Gastrocnemius medialis (tissue), 4 donors: ENCODE data around the gene CARMIL3. TPM values are rescaled to one million over a fixed set of nuclear protein-coding genes. Genes with fewer than 3 reads are reported as not detected.

Source experiments
- ATAC-seq, 2 donors: fragments of 150-250 bp; one replicate each; pipeline ENCODE4 v1.9.1; 2016
- DNase-seq, 2 donors: peaks; one replicate each; pipeline ENCODE4 v3.0.0-alpha.2; 2019
- H3K27ac ChIP-seq, 4 donors: fragments of 200-600 bp; sonication (generic); 1 replicate in 1 of 4; 2 replicates in 3 of 4; pipeline ENCODE4 v1.5.1; 2016 to 2018; ENCODE audit warnings: mild to moderate bottlenecking in 2 of 4, moderate library complexity in 1 of 4
- H3K27me3 ChIP-seq, 3 donors: fragments of 200-600 bp; sonication (generic) in 2 of 3; 1 replicate in 1 of 3; 2 replicates in 2 of 3; pipeline versions ENCODE4 v1.5.1 to v1.6.0; 2016 to 2019; ENCODE audit warnings: mild to moderate bottlenecking in 1 of 3, moderate library complexity in 1 of 3
- H3K36me3 ChIP-seq, 2 donors: fragments of 200-600 bp; sonication (generic) in 1 of 2; one replicate each; pipeline ENCODE4 v1.5.1; 2017 to 2018
- H3K4me1 ChIP-seq, 2 donors: fragments of 200-600 bp; sonication (generic) in 1 of 2; one replicate each; pipeline ENCODE4 v1.5.1; 2016 to 2017; ENCODE audit warnings: mild to moderate bottlenecking in 2 of 2
- H3K4me3 ChIP-seq, 4 donors: fragments of 200-600 bp; sonication (generic) in 3 of 4; 1 replicate in 1 of 4; 2 replicates in 3 of 4; pipeline ENCODE4 v1.5.1; 2016 to 2019; ENCODE audit warnings: mild to moderate bottlenecking in 2 of 4
- H3K9me3 ChIP-seq, 3 donors: fragments of 200-600 bp; sonication (generic) in 2 of 3; 1 replicate in 1 of 3; 2 replicates in 2 of 3; pipeline ENCODE4 v1.5.1; 2016 to 2019
- CTCF ChIP-seq, 5 experiments: fragments of 450-650 bp in 3 of 5; fragments of 200-600 bp in 2 of 5; sonication (generic) in 2 of 5; IDR thresholded peaks in 4 of 5; conservative IDR thresholded peaks in 1 of 5; 1 replicate in 4 of 5; 2 replicates in 1 of 5; pipeline ENCODE4 v1.5.1; 2016 to 2019; ENCODE audit warnings: antibody characterized with exemption in 5 of 5, mild to moderate bottlenecking in 3 of 5, moderate library complexity in 3 of 5
- POLR2A ChIP-seq, 2 donors: fragments of 450-650 bp; IDR thresholded peaks; one replicate each; pipeline ENCODE4 v1.6.1; 2017; ENCODE audit warnings: antibody characterized with exemption in 2 of 2, mild to moderate bottlenecking in 2 of 2, moderate library complexity in 2 of 2
- in situ Hi-C, 4 donors: fragments of 200-750 bp; cut with MboI; loops; one replicate each; pipeline versions ENCODE4 v1.15.0 to v1.8.0; 2017; ENCODE audit warnings: low sequenced_read_pairs in 4 of 4
- intact Hi-C: fragments of 100-400 bp; cut with DNase I; formaldehyde crosslinking; loops from one replicate; pipeline ENCODE4 v1.15.1; 2023; ENCODE audit warnings: low total_unique reads
- total RNA-seq, 4 donors: library from RNA; depleted of rRNA; stranded (reverse); fragments of >200 nt; gene quantifications; one replicate each; pipeline versions ENCODE4 v1.1.0 to v1.2.3, GENCODE V29; 2016

The CARMIL3 gene
- total RNA-seq, 4 donors from 2014 or later = 0.04 to 0.31 TPM; not detected in 2

DNA sequence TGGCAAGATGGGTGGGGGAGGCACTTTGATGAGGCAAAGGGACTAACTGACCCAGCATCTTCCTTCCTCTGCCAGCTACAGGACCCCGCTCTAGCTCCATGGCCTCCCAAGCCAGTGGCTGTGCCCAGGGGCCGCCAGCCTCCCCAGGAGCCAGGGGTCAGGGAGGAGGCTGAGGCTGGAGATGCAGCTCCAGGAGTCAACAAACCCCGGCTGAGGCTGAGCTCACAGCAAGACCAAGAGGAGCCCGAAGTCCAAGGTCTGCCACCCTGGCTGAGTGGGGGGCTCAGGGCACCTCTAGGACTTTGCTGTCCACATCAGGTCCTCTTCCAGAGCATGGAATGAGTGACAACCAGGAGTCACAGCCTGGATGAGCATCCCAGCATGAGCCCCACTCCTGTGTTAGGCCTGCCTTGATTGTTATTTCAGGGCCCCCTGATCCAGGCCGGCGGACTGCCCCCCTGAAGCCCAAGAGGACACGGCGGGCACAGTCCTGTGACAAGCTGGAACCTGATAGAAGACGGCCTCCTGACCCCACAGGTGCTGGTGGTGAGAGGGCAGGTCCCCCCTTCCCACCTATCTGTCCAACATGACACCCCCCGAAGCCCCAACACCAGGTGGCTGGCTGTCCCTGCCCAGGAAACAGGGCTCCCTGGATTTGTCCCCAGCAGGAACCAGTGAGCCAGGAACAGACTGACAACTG lies 17.1 kb downstream of the CARMIL3 start:
- ATAC-seq (no peak), DNase-seq (no peak)
- in situ Hi-C loops = no loop called here
- peaks cover 17 to 18% (median 17%) of the 10 kb centered on the region in 3 donors for H3K27me3 ChIP-seq
- no peak for TF ChIP-seq POLR2A (IDR thresholded peaks at IDR 0.05)
- no peak for TF ChIP-seq CTCF (IDR thresholded peaks at IDR 0.05 in 4 of 5, conservative IDR thresholded peaks at IDR 0.05 in 1 of 5)
- H3K27ac ChIP-seq = no peak overlapping the region
- H3K36me3 ChIP-seq = no peaks in the 10 kb centered on the region
- no peaks in the 10 kb centered on the region for H3K4me1 ChIP-seq
- no peaks in the 10 kb centered on the region for H3K9me3 ChIP-seq
- intact Hi-C loops = no loop called here
- H3K4me3 ChIP-seq = no peak overlapping the region

GRCh38 chr14:24069411-24069735 lies 17.6 kb downstream of the CARMIL3 start:
- H3K27me3 ChIP-seq = peaks cover 17 to 19% (median 18%) of the 10 kb centered on the region in 3 donors

GRCh38 chr14:24070285-24071143 lies 18.7 kb downstream of the CARMIL3 start:
- intact Hi-C loops = no loop called here
- in situ Hi-C loops = no loop called here
- H3K27me3 ChIP-seq = peaks cover 17 to 19% (median 18%) of the 10 kb centered on the region in 3 donors
- DNase-seq (no peak), ATAC-seq (no peak)
- no peaks in the 10 kb centered on the region for H3K4me1 ChIP-seq
- no peak overlapping the region for H3K4me3 ChIP-seq
- no peak overlapping the region for H3K27ac ChIP-seq
- no peaks in the 10 kb centered on the region for H3K9me3 ChIP-seq
- TF ChIP-seq CTCF (IDR thresholded peaks at IDR 0.05 in 4 of 5, conservative IDR thresholded peaks at IDR 0.05 in 1 of 5) (no peak), POLR2A (IDR thresholded peaks at IDR 0.05) (no peak)
- no peaks in the 10 kb centered on the region for H3K36me3 ChIP-seq

More at GRCh38 chr14:24069411-24069735, 17.6 kb downstream of the CARMIL3 start:
- H3K36me3 ChIP-seq = no peaks in the 10 kb centered on the region
- in situ Hi-C loops (no loop called here), intact Hi-C loops (no loop called here)
- H3K4me1 ChIP-seq = no peaks in the 10 kb centered on the region
- ATAC-seq = no peak
- no peak for TF ChIP-seq POLR2A (IDR thresholded peaks at IDR 0.05)
- no peak for TF ChIP-seq CTCF (IDR thresholded peaks at IDR 0.05 in 4 of 5, conservative IDR thresholded peaks at IDR 0.05 in 1 of 5)
- no peak overlapping the region for H3K27ac ChIP-seq
- DNase-seq = no peak
- no peak overlapping the region for H3K4me3 ChIP-seq
- H3K9me3 ChIP-seq = no peaks in the 10 kb centered on the region

- in situ Hi-C loops (no loop called here), intact Hi-C loops (no loop called here)
- no peaks in the 10 kb centered on the region for H3K36me3 ChIP-seq
- ATAC-seq (no peak), DNase-seq (no peak)
- H3K9me3 ChIP-seq = no peaks in the 10 kb centered on the region
- peaks cover 17 to 19% (median 18%) of the 10 kb centered on the region in 3 donors for H3K27me3 ChIP-seq
- no peaks in the 10 kb centered on the region for H3K4me1 ChIP-seq
- H3K27ac ChIP-seq = no peak within 1 kb of the TSS
- TF ChIP-seq CTCF (IDR thresholded peaks at IDR 0.05 in 4 of 5, conservative IDR thresholded peaks at IDR 0.05 in 1 of 5) (no peak), POLR2A (IDR thresholded peaks at IDR 0.05) (no peak)
- H3K4me3 ChIP-seq = no peak within 1 kb of the TSS
Measured at GRCh38 chr14:24071144-24071697, 19.4 kb downstream of the CARMIL3 start, which contains the start of gene CPNE6. Gene CPNE6 (plus strand): TSS chr14:24071562. CDS start chr14:24072937, 1,375 bp downstream.
